ENCODE measurements around the gene LIN28A.
"Not testable (repeated sequence)": the region's sequence is repeated elsewhere in the genome, so short reads cannot be mapped to it uniquely, and the experiment has no call there.

DNA sequence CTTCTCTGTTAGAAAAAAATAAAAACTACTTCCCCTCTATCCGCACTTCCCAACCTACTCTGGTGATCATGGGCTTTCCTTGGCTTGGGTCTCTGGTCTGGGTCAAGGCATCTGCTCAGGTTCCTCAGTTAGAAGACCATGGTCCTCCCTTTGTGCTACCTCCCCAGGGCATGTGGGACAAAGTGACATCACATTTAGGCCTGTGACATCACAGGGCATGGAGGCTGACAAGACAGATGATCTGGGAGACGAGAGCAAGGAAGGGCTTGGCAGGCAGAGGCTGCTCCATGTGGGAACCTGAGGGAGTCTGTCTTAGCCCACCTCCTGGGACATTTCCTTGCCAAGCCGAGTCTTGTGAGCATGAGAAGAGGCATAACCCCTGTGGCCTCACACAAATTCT lies 38.0 kb upstream of the LIN28A start, which contains the start of gene ZNF683:
- TF ChIP-seq ZNF133 (tag by site-specific recombination; IDR thresholded peaks at IDR 0.05); GLI4 (tag by site-specific recombination; IDR thresholded peaks at IDR 0.05); TCF7L2 (IDR thresholded peaks at IDR 0.05; ENCODE audit: borderline replicate concordance, low read depth, low read length); ZNF544 (tag by site-specific recombination; IDR thresholded peaks at IDR 0.05): not testable (repeated sequence)

Data from HEK293 (cell line).